Lower leg skin (tissue), 3 donors: ENCODE results near the gene RPH3AL.

ENCODE experiments used
- CTCF ChIP-seq, 3 donors: fragments of 450-650 bp; IDR thresholded peaks; one replicate each; pipeline ENCODE4 v1.5.1; 2016; ENCODE audit warnings: antibody characterized with exemption in 3 of 3, mild to moderate bottlenecking in 3 of 3, moderate library complexity in 2 of 3
- POLR2A ChIP-seq, 2 donors: fragments of 450-650 bp; IDR thresholded peaks; one replicate each; pipeline ENCODE4 v1.6.1; 2016 to 2017; ENCODE audit warnings: antibody characterized with exemption in 2 of 2, mild to moderate bottlenecking in 1 of 2, moderate library complexity in 1 of 2

GRCh38 chr17:313911-314613 is 38.5 kb downstream of the RPH3AL start:
- no peak for TF ChIP-seq CTCF (IDR thresholded peaks at IDR 0.05)
- TF ChIP-seq POLR2A (IDR thresholded peaks at IDR 0.05), result no peak
